Fibroblast of lung (primary cell): ENCODE results near the gene TRMU. TPM values are rescaled to one million over a fixed set of nuclear protein-coding genes. Genes with fewer than 3 reads are reported as not detected.

Experiments used
- DNase-seq, 2 donors: peaks; one replicate each; pipeline versions ENCODE4 v3.0.0 to v3.0.0-alpha.2; 2010; ENCODE audit warnings: low read depth in 2 of 2
- H2AFZ ChIP-seq: 2 replicates; pipeline ENCODE4 v1.5.1; 2012; ENCODE audit warnings: low read length, control low read depth, inconsistent platforms
- H3K27ac ChIP-seq: 2 replicates; pipeline ENCODE4 v1.5.1; 2011; ENCODE audit warnings: low read length, control low read depth; ENCODE audit not compliant: insufficient read depth
- H3K27me3 ChIP-seq: 2 replicates; pipeline ENCODE4 v1.5.1; 2011; ENCODE audit warnings: mild to moderate bottlenecking, low read length; ENCODE audit not compliant: control insufficient read depth, insufficient read depth
- H3K36me3 ChIP-seq: 2 replicates; pipeline ENCODE4 v1.5.1; 2011; ENCODE audit warnings: low read length; ENCODE audit not compliant: control insufficient read depth, insufficient read depth
- H3K4me1 ChIP-seq: 2 replicates; pipeline ENCODE4 v1.5.1; 2011; ENCODE audit warnings: low read length; ENCODE audit not compliant: control insufficient read depth, insufficient read depth; ENCODE audit errors: extremely low read depth
- H3K4me2 ChIP-seq: 2 replicates; pipeline ENCODE4 v1.5.1; 2011; ENCODE audit warnings: low read length, control low read depth; ENCODE audit not compliant: insufficient read depth; ENCODE audit errors: extremely low read depth
- H3K4me3 ChIP-seq, 4 experiments: fragments of 200-600 bp in 1 of 4; sonication (generic) in 1 of 4; replicated peaks in 1 of 4; 2 replicates each; pipeline ENCODE4 v1.5.1; 2011 to 2016; ENCODE audit warnings: low read length in 4 of 4, low read depth in 3 of 4, mild to moderate bottlenecking in 3 of 4, control low read depth in 2 of 4, inconsistent platforms in 1 of 4, mixed read lengths in 1 of 4; ENCODE audit not compliant: insufficient read depth in 1 of 4; ENCODE audit errors: control extremely low read depth in 1 of 4
- H3K79me2 ChIP-seq: 2 replicates; pipeline ENCODE4 v1.5.1; 2012; ENCODE audit warnings: mild to moderate bottlenecking, low read length, inconsistent platforms; ENCODE audit not compliant: control insufficient read depth, insufficient read depth
- H3K9ac ChIP-seq: 2 replicates; pipeline ENCODE4 v1.5.1; 2011; ENCODE audit warnings: mild to moderate bottlenecking, low read length, control low read depth; ENCODE audit not compliant: insufficient read depth
- H3K9me3 ChIP-seq: 2 replicates; pipeline ENCODE4 v1.5.1; 2012; ENCODE audit warnings: low read depth, low read length; ENCODE audit not compliant: control insufficient read depth, insufficient read depth
- H4K20me1 ChIP-seq: 2 replicates; pipeline ENCODE4 v1.5.1; 2011; ENCODE audit warnings: low read length; ENCODE audit not compliant: control insufficient read depth, insufficient read depth; ENCODE audit errors: extremely low read depth
- EZH2 ChIP-seq: IDR thresholded peaks from 2 replicates; pipeline ENCODE4 v1.5.1; 2012; ENCODE audit warnings: low read length, control low read depth, mild to moderate bottlenecking; ENCODE audit errors: missing control alignments
- polyA plus RNA-seq, 2 donors: library from polyadenylated mRNA; depleted of rRNA in 1 of 2; stranded (reverse) in 1 of 2; unstranded in 1 of 2; fragments of >200 nt; gene quantifications; 2 replicates each; pipeline ENCODE4 v1.2.1, GENCODE V29; 2011 to 2012; ENCODE audit warnings: missing spikeins in 1 of 2
- total RNA-seq: library from RNA; depleted of rRNA; stranded (reverse); fragments of >200 nt; gene quantifications from 2 replicates; pipeline ENCODE4 v1.2.1, GENCODE V29; 2014
- TF ChIP-seq, protein P1 (sequence below), 2 donors: IDR thresholded peaks in 1 of 2; conservative IDR thresholded peaks in 1 of 2; 1 replicate in 1 of 2; 2 replicates in 1 of 2; pipeline ENCODE4 v1.5.1; 2011 to 2012; ENCODE audit warnings: low read length in 2 of 2, control low read depth in 1 of 2, inconsistent platforms in 1 of 2, low read depth in 1 of 2, mild to moderate bottlenecking in 1 of 2

The TRMU gene
- total and polyA plus RNA-seq, 2 donors (not counting 1 experiment from before 2014, with no cell fraction given): 18.4 to 22.1 TPM

DNA sequence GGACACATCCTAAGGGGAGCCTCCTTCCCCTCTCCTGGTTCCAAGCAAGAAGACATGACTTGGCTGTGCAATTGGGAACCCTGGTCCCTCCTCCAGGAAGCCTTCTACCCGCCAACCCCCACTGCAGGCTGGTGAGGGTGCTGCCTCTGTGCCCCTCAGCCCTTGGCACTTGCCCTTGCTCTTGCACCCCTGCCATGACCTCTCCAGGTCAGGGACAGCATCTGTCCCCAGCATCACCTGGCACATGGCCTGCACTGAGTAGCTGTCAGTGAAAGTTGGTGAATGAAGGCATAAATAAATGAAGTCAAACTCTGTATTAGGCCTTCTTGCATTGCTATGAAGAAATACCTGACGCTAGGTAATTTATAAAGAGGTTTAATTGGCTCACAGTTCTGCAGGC is 40.7 kb upstream of the TRMU start:
- H2AFZ ChIP-seq: no peak overlapping the region
- peaks cover 24% of the 10 kb centered on the region for H3K79me2 ChIP-seq
- H3K27ac ChIP-seq: no peak overlapping the region
- no peak for DNase-seq
- peaks cover 9% of the 10 kb centered on the region for H3K36me3 ChIP-seq
- no peak overlapping the region for H3K4me2 ChIP-seq
- no peak overlapping the region for H3K9ac ChIP-seq
- no peak overlapping the region for H3K4me3 ChIP-seq
- no peaks in the 10 kb centered on the region for H3K27me3 ChIP-seq
- H3K9me3 ChIP-seq: no peaks in the 10 kb centered on the region
- H4K20me1 ChIP-seq: no peaks in the 10 kb centered on the region
- TF ChIP-seq, protein P1, sequence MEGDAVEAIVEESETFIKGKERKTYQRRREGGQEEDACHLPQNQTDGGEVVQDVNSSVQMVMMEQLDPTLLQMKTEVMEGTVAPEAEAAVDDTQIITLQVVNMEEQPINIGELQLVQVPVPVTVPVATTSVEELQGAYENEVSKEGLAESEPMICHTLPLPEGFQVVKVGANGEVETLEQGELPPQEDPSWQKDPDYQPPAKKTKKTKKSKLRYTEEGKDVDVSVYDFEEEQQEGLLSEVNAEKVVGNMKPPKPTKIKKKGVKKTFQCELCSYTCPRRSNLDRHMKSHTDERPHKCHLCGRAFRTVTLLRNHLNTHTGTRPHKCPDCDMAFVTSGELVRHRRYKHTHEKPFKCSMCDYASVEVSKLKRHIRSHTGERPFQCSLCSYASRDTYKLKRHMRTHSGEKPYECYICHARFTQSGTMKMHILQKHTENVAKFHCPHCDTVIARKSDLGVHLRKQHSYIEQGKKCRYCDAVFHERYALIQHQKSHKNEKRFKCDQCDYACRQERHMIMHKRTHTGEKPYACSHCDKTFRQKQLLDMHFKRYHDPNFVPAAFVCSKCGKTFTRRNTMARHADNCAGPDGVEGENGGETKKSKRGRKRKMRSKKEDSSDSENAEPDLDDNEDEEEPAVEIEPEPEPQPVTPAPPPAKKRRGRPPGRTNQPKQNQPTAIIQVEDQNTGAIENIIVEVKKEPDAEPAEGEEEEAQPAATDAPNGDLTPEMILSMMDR (conservative IDR thresholded peaks at IDR 0.05 in 1 of 2, IDR thresholded peaks at IDR 0.05 in 1 of 2; ENCODE audit: low read depth in 1 of 2, low read length in 2 of 2): no peak
- TF ChIP-seq EZH2: no peak
- H3K4me1 ChIP-seq: peaks cover 9% of the 10 kb centered on the region

DNA sequence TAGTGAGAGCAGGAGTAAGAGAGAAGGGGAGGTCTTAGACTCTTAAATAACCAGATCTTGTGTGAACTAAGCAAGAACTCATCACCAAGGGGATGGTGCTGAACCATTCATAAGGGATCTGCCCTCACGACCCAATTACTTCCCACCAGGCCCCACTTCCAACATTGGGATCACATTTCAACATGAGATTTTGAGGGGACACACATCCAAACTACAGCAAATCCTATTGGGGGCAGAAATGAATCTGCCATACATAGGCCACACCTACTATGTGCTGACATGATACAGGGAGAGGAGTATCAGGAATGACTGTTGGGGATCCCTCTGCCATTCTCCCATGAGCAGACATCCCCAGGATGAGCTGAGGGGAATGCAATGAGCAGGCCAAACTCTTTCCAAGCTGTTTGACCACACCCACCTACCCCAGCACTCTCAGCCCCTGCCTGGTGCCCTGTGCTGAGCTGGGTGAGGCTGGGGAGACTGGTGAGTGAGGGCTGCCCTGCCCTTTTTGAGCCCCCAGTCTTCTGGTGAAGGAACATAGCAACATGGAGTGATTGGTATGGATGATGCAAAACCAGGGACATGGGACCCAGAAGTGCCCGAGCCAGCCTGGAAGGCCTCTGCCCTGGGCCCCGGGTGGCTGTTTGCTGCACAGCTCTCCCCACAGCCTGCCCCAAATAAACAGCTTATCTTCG is 40.1 kb upstream of the TRMU start:
- H4K20me1 ChIP-seq: no peaks in the 10 kb centered on the region
- H3K36me3 ChIP-seq: peaks cover 10% of the 10 kb centered on the region
- no peaks in the 10 kb centered on the region for H3K27me3 ChIP-seq
- no peaks in the 10 kb centered on the region for H3K9me3 ChIP-seq
- no peak for TF ChIP-seq EZH2
- TF ChIP-seq, protein P1 (conservative IDR thresholded peaks at IDR 0.05 in 1 of 2, IDR thresholded peaks at IDR 0.05 in 1 of 2; ENCODE audit: low read depth in 1 of 2, low read length in 2 of 2): no peak
- DNase-seq: no peak
- H3K9ac ChIP-seq: no peak overlapping the region
- peaks cover 9% of the 10 kb centered on the region for H3K4me1 ChIP-seq
- H2AFZ ChIP-seq: peak overlapping the region; percentile 97
- peak overlapping the region; percentile 100 for H3K4me2 ChIP-seq
- H3K4me3 ChIP-seq: peak overlapping the region in 3 of 4 experiments; percentile 75 to 81 (median 76)
- peak overlapping the region; percentile 92 for H3K27ac ChIP-seq
- H3K79me2 ChIP-seq: peaks cover 29% of the 10 kb centered on the region

DNA sequence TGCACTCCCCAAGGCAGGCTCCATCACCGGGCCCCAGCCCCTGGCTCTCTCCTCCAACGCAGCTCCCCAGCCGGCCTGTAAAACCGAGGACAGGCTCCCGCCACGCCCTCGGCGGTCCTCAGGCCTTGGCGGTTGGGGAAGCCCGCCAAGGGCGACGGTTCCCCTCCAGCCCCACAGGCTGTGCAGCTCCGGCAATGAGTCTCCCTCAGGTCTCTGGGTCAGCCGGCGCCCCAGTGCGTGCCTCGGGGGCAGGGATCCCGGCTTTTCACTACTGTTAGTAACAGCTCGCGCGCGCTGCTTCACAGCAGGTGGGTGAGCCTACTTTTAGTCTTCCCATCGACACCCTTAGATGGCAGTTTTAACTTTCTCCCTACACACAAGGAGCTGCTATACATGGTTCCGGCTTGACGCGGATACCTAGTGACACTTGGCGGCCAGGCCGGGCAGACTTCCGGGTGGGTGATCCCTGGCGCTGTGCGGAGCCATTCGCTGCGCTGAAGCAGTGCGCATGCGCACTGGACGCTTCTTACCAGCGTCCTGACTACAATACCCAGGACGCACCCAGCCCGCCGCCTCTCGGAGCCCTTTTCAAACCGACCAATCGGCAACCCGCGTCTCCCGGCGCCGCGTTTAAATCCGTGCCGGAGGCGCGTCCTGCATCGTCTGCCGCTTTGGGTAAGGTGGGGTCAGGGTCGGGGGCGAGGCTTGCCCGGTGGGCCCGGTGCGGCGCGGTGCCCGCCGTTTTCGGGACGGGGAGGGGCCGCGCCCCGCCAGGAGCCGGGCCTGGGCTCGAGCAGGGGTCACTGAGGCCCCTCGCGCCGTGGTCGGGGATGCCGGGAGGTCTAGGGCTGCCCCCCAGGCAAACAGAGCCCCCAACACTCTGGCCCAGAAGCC is 39.0 kb upstream of the TRMU start, which contains the start of gene GTSE1:
TSS of gene GTSE1 (plus strand) at position 614 of the 894 bp plus-strand sequence. CDS start 531 bp downstream, outside the sequence.
- peak within 1 kb of the TSS; percentile 92 for H3K27ac ChIP-seq
- H3K4me3 ChIP-seq: peak within 1 kb of the TSS; percentile 42 to 81 (median 76)
- peak within 1 kb of the TSS; percentile 69 for H3K9ac ChIP-seq
- peak; percentile 93 to 96 for DNase-seq
- peak within 1 kb of the TSS; percentile 100 for H3K4me2 ChIP-seq
- peaks cover 37% of the 10 kb centered on the region for H3K79me2 ChIP-seq
- peak within 1 kb of the TSS; percentile 97 for H2AFZ ChIP-seq
- H3K27me3 ChIP-seq: no peaks in the 10 kb centered on the region
- TF ChIP-seq, protein P1 (conservative IDR thresholded peaks at IDR 0.05 in 1 of 2, IDR thresholded peaks at IDR 0.05 in 1 of 2; ENCODE audit: low read depth in 1 of 2, low read length in 2 of 2): no peak
- no peak for TF ChIP-seq EZH2
- H3K4me1 ChIP-seq: peaks cover 9% of the 10 kb centered on the region
- peaks cover 10% of the 10 kb centered on the region for H3K36me3 ChIP-seq
- H4K20me1 ChIP-seq: no peaks in the 10 kb centered on the region
- no peaks in the 10 kb centered on the region for H3K9me3 ChIP-seq
